HL-60 (cell line): Measurements from ENCODE around the gene SHANK3.

ENCODE experiments used
- POLR2AphosphoS5 ChIP-seq: IDR thresholded peaks from 2 replicates; pipeline ENCODE4 v1.6.1; 2012; ENCODE audit warnings: low read depth
- REST ChIP-seq: IDR thresholded peaks from 2 replicates; pipeline ENCODE4 v1.6.1; 2012; ENCODE audit warnings: low read depth; ENCODE audit not compliant: insufficient replicate concordance
- TF ChIP-seq, protein P1 (sequence below): IDR thresholded peaks from one replicate; pipeline ENCODE4 v1.5.1; 2011; ENCODE audit warnings: low read length, control low read depth, inconsistent platforms; ENCODE audit not compliant: insufficient read depth

GRCh38 chr22:50705851-50706351 lies 33.3 kb downstream of the SHANK3 start:
- TF ChIP-seq, protein P1, sequence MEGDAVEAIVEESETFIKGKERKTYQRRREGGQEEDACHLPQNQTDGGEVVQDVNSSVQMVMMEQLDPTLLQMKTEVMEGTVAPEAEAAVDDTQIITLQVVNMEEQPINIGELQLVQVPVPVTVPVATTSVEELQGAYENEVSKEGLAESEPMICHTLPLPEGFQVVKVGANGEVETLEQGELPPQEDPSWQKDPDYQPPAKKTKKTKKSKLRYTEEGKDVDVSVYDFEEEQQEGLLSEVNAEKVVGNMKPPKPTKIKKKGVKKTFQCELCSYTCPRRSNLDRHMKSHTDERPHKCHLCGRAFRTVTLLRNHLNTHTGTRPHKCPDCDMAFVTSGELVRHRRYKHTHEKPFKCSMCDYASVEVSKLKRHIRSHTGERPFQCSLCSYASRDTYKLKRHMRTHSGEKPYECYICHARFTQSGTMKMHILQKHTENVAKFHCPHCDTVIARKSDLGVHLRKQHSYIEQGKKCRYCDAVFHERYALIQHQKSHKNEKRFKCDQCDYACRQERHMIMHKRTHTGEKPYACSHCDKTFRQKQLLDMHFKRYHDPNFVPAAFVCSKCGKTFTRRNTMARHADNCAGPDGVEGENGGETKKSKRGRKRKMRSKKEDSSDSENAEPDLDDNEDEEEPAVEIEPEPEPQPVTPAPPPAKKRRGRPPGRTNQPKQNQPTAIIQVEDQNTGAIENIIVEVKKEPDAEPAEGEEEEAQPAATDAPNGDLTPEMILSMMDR, result no peak
- TF ChIP-seq POLR2AphosphoS5 (no peak), REST (no peak)
